H9 (cell line): ENCODE results near the gene LDB2. TPM values are rescaled to one million over a fixed set of nuclear protein-coding genes. Genes with fewer than 3 reads are reported as not detected.
"Not testable (repeated sequence)": the region's sequence is repeated elsewhere in the genome, so short reads cannot be mapped to it uniquely, and the experiment has no call there.

Experiments used
- DNase-seq: peaks from one replicate; pipeline ENCODE4 v3.0.0-alpha.2; 2017
- H2AFZ ChIP-seq: one replicate; pipeline ENCODE4 v1.6.1; 2013; ENCODE audit warnings: mild to moderate bottlenecking, low read length, control low read depth, moderate library complexity
- H2AK5ac ChIP-seq: 2 replicates; pipeline ENCODE4 v1.6.1; 2013; ENCODE audit warnings: low read length, control low read depth, mixed read lengths; ENCODE audit not compliant: insufficient read length
- H2BK120ac ChIP-seq: one replicate; pipeline ENCODE4 v1.6.1; 2013; ENCODE audit warnings: low read depth, mild to moderate bottlenecking, low read length, control low read depth, inconsistent platforms; ENCODE audit not compliant: poor library complexity, severe bottlenecking
- H2BK12ac ChIP-seq: 2 replicates; pipeline ENCODE4 v1.6.1; 2013; ENCODE audit warnings: low read length, control low read depth, mixed read lengths, low read depth; ENCODE audit not compliant: insufficient read length
- H2BK15ac ChIP-seq: 2 replicates; pipeline ENCODE4 v1.6.1; 2013; ENCODE audit warnings: low read depth, low read length, control low read depth
- H2BK20ac ChIP-seq: one replicate; pipeline ENCODE4 v1.6.1; 2013; ENCODE audit warnings: low read depth, mild to moderate bottlenecking, low read length, control low read depth, inconsistent platforms; ENCODE audit not compliant: poor library complexity, severe bottlenecking
- H2BK5ac ChIP-seq: 2 replicates; pipeline ENCODE4 v1.6.1; 2013; ENCODE audit warnings: low read length, control low read depth, mixed read lengths; ENCODE audit not compliant: insufficient read length
- H3K14ac ChIP-seq: 2 replicates; pipeline ENCODE4 v1.6.1; 2013; ENCODE audit warnings: low read length, control low read depth; ENCODE audit not compliant: insufficient read depth
- H3K18ac ChIP-seq: 2 replicates; pipeline ENCODE4 v1.6.1; 2013; ENCODE audit warnings: low read depth, mild to moderate bottlenecking, mixed read lengths, low read length, control low read depth; ENCODE audit not compliant: insufficient read length
- H3K23ac ChIP-seq: 2 replicates; pipeline ENCODE4 v1.6.1; 2013; ENCODE audit warnings: low read length, control low read depth, mixed read lengths, low read depth; ENCODE audit not compliant: insufficient read length
- H3K23me2 ChIP-seq: 2 replicates; pipeline ENCODE4 v1.6.1; 2013; ENCODE audit warnings: low read depth, mild to moderate bottlenecking, mixed read lengths, low read length, control low read depth; ENCODE audit not compliant: insufficient read length, poor library complexity, severe bottlenecking
- H3K27ac ChIP-seq: 2 replicates; pipeline ENCODE4 v1.5.1; 2013; ENCODE audit warnings: low read length, control low read depth, mixed read lengths, low read depth; ENCODE audit not compliant: insufficient read length
- H3K27me3 ChIP-seq: 2 replicates; pipeline ENCODE4 v1.6.1; 2013; ENCODE audit warnings: low read length, control low read depth, inconsistent platforms; ENCODE audit not compliant: insufficient read depth
- H3K4ac ChIP-seq: 2 replicates; pipeline ENCODE4 v1.6.1; 2013; ENCODE audit warnings: low read depth, mild to moderate bottlenecking, control low read depth, inconsistent platforms, low read length, moderate library complexity
- H3K4me1 ChIP-seq: 2 replicates; pipeline ENCODE4 v1.6.1; 2013; ENCODE audit warnings: low read length, control low read depth, inconsistent platforms; ENCODE audit not compliant: insufficient read depth
- H3K4me2 ChIP-seq: 2 replicates; pipeline ENCODE4 v1.6.1; 2013; ENCODE audit warnings: low read length, control low read depth, mixed read lengths; ENCODE audit not compliant: insufficient read length, insufficient read depth
- H3K56ac ChIP-seq: 2 replicates; pipeline ENCODE4 v1.6.1; 2013; ENCODE audit warnings: low read depth, mild to moderate bottlenecking, mixed read lengths, low read length, control low read depth; ENCODE audit not compliant: insufficient read length
- H3K79me1 ChIP-seq: 2 replicates; pipeline ENCODE4 v1.6.1; 2013; ENCODE audit warnings: low read depth, mild to moderate bottlenecking, moderate library complexity, low read length, control low read depth, inconsistent platforms; ENCODE audit not compliant: insufficient read depth, poor library complexity, severe bottlenecking
- H3K79me2 ChIP-seq: 2 replicates; pipeline ENCODE4 v1.6.1; 2013; ENCODE audit warnings: low read length, control low read depth, inconsistent platforms; ENCODE audit not compliant: insufficient read depth
- H3K9ac ChIP-seq: 2 replicates; pipeline ENCODE4 v1.6.1; 2013; ENCODE audit warnings: low read length, control low read depth, mixed read lengths; ENCODE audit not compliant: insufficient read length; ENCODE audit errors: extremely low read depth
- H3K9me3 ChIP-seq: one replicate; pipeline ENCODE4 v1.6.1; 2013; ENCODE audit warnings: low read depth, low read length, inconsistent platforms; ENCODE audit not compliant: control insufficient read depth
- H3T11ph ChIP-seq: one replicate; pipeline ENCODE4 v1.6.1; 2013; ENCODE audit warnings: mild to moderate bottlenecking, low read length, control low read depth, inconsistent platforms
- H4K20me1 ChIP-seq: one replicate; pipeline ENCODE4 v1.6.1; 2013; ENCODE audit not compliant: control insufficient read depth, insufficient read length, insufficient read depth
- H4K5ac ChIP-seq: 2 replicates; pipeline ENCODE4 v1.6.1; 2013; ENCODE audit warnings: low read depth, mild to moderate bottlenecking, mixed read lengths, low read length, control low read depth; ENCODE audit not compliant: insufficient read length
- H4K8ac ChIP-seq: replicated peaks from 2 replicates; pipeline ENCODE4 v1.6.1; 2013; ENCODE audit warnings: low read length, control low read depth, mixed read lengths, low read depth; ENCODE audit not compliant: insufficient read length
- H4K91ac ChIP-seq: 2 replicates; pipeline ENCODE4 v1.6.1; 2013; ENCODE audit warnings: low read depth, mild to moderate bottlenecking, moderate library complexity, mixed read lengths, low read length, control low read depth; ENCODE audit not compliant: insufficient read length
- H3K27ac Mint-ChIP-seq, 3 experiments: 2 replicates in 2 of 3; 3 replicates in 1 of 3; pipeline ENCODE4 v1.8.0; 2020 to 2021; ENCODE audit warnings: mixed read lengths in 3 of 3, mild to moderate bottlenecking in 1 of 3, moderate library complexity in 1 of 3
- H3K27me3 Mint-ChIP-seq: 2 replicates; pipeline ENCODE4 v1.8.0; 2021; ENCODE audit warnings: low read depth, mild to moderate bottlenecking, moderate library complexity, mixed read lengths
- H3K36me3 Mint-ChIP-seq, 3 experiments: 2 replicates in 2 of 3; 3 replicates in 1 of 3; pipeline ENCODE4 v1.8.0; 2020 to 2021; ENCODE audit warnings: low read depth in 3 of 3, mixed read lengths in 3 of 3; ENCODE audit not compliant: insufficient read depth in 1 of 3
- H3K4me1 Mint-ChIP-seq, 2 experiments: 2 replicates each; pipeline ENCODE4 v1.8.0; 2020; ENCODE audit warnings: mixed read lengths in 2 of 2
- H3K4me3 Mint-ChIP-seq, 2 experiments: 2 replicates in 1 of 2; 3 replicates in 1 of 2; pipeline ENCODE4 v1.8.0; 2020 to 2021; ENCODE audit warnings: mild to moderate bottlenecking in 2 of 2, mixed read lengths in 2 of 2, moderate library complexity in 1 of 2
- H3K9me3 Mint-ChIP-seq, 2 experiments: 2 replicates in 1 of 2; 3 replicates in 1 of 2; pipeline ENCODE4 v1.8.0; 2020; ENCODE audit warnings: mild to moderate bottlenecking in 2 of 2, mixed read lengths in 2 of 2, moderate library complexity in 1 of 2
- CTCF ChIP-seq: fragments of 200-600 bp; sonication (generic); conservative IDR thresholded peaks from 3 replicates; pipeline ENCODE4 v1.8.0; 2021; ENCODE audit warnings: antibody characterized with exemption, mild to moderate bottlenecking
- WGBS: extraction: QIAGEN DNeasy Blood & Tissue Kit; methylation state at CpG from one replicate; pipeline ENCODE4 v1.1.7; 2013; ENCODE audit warnings: missing lambda C conversion rate, low lambda C conversion rate, mixed read lengths; ENCODE audit not compliant: insufficient read length; ENCODE audit errors: extremely low coverage; 5-methylcytosine and 5-hydroxymethylcytosine counted together
- total RNA-seq: library from RNA; stranded (reverse); gene quantifications from 2 replicates; pipeline ENCODE4 v1.2.1, GENCODE V29; 2021

LDB2 gene
- total RNA-seq, 1 experiment from 2014 or later: 22.5 TPM

GRCh38 chr4:16569790-16570189, 328.7 kb downstream of the LDB2 start:
- no peak overlapping the region for H2BK120ac ChIP-seq
- no peak overlapping the region for H3K14ac ChIP-seq
- Mint-ChIP-seq H3K9me3 (no peaks in the 10 kb centered on the region), H3K27me3 (no peaks in the 10 kb centered on the region; the same call in 1 of the 2 replicates), H3K4me1 (no peaks in the 10 kb centered on the region), H3K36me3 (peaks cover 0 to 3% (median 0%) of the 10 kb centered on the region in 3 experiments; a peak in 3 of 7 replicates), H3K4me3 (no peak overlapping the region), H3K27ac (no peak overlapping the region)
- no peak overlapping the region for H2AK5ac ChIP-seq
- no peak overlapping the region for H3K4me2 ChIP-seq
- H3K79me2 ChIP-seq: no peaks in the 10 kb centered on the region
- H3K79me1 ChIP-seq: no peaks in the 10 kb centered on the region
- no peaks in the 10 kb centered on the region for H4K20me1 ChIP-seq
- no peak overlapping the region for H3K27ac ChIP-seq
- H3K9me3 ChIP-seq: no peaks in the 10 kb centered on the region
- H3K4ac ChIP-seq: no peak overlapping the region
- H4K8ac ChIP-seq: no peak overlapping the region
- no peak overlapping the region for H2BK5ac ChIP-seq
- no peak overlapping the region for H3K18ac ChIP-seq
- no peak overlapping the region for H3K56ac ChIP-seq
- WGBS: no CpG with 5 or more reads among the region's 2 CpGs
- no peaks in the 10 kb centered on the region for H3K23me2 ChIP-seq
- no peak overlapping the region for H4K91ac ChIP-seq
- DNase-seq: no peak
- no peaks in the 10 kb centered on the region for H3K4me1 ChIP-seq
- H4K5ac ChIP-seq: no peak overlapping the region
- no peak overlapping the region for H3K9ac ChIP-seq
- no peak overlapping the region for H2BK15ac ChIP-seq
- H2BK20ac ChIP-seq: no peak overlapping the region
- H3K23ac ChIP-seq: no peak overlapping the region
- no peak overlapping the region for H2AFZ ChIP-seq
- H2BK12ac ChIP-seq: no peak overlapping the region
- no peaks in the 10 kb centered on the region for H3K27me3 ChIP-seq
- H3T11ph ChIP-seq: no peak overlapping the region
- no peak for TF ChIP-seq CTCF

- Mint-ChIP-seq H3K36me3 (peaks cover 23 to 25% (median 24%) of the 10 kb centered on the region in 3 experiments), H3K9me3 (peaks cover 23 to 41% of the 10 kb centered on the region in 2 experiments)
- H2BK20ac ChIP-seq, H3K4me2 ChIP-seq, H2BK5ac ChIP-seq, H3K27me3 Mint-ChIP-seq, H4K20me1 ChIP-seq, DNase-seq, H3K56ac ChIP-seq, H3K18ac ChIP-seq, H3K9me3 ChIP-seq, H4K91ac ChIP-seq, H2AK5ac ChIP-seq, H3K27ac Mint-ChIP-seq, H4K5ac ChIP-seq, H3K4me1 Mint-ChIP-seq, H2BK12ac ChIP-seq, H3K27ac ChIP-seq, H3K79me2 ChIP-seq, H3K14ac ChIP-seq, H2BK120ac ChIP-seq, H3K4me1 ChIP-seq, H3K4ac ChIP-seq, H3K23ac ChIP-seq, H3K4me3 Mint-ChIP-seq, H3K27me3 ChIP-seq, H2BK15ac ChIP-seq, H3K9ac ChIP-seq, H3T11ph ChIP-seq, H4K8ac ChIP-seq, H2AFZ ChIP-seq, H3K79me1 ChIP-seq, H3K23me2 ChIP-seq: not testable (repeated sequence)
- no CpG with 5 or more reads among the region's 14 CpGs for WGBS
Observed at GRCh38 chr4:16557316-16557715, 341.1 kb downstream of the LDB2 start.
